ENCODE measurements around the gene PSMB5. TPM values are rescaled to one million over a fixed set of nuclear protein-coding genes. Genes with fewer than 3 reads are reported as not detected.

The PSMB5 gene
- total and polyA plus RNA-seq, 8 donors, result 29.6 to 62.9 (median 45.9) TPM

- H3K4me1 ChIP-seq, result peaks cover 0 to 7% (median 5%) of the 10 kb centered on the region in 3 donors
- H3K4me3 ChIP-seq, result no peak overlapping the region
- H3K27me3 ChIP-seq, result no peaks in the 10 kb centered on the region
- ATAC-seq, result no peak
- intact Hi-C loops (cut with DNase I), result no loop called here
- H3K27ac ChIP-seq, result no peak overlapping the region
- DNase-seq, result no peak
- FAIRE-seq, result no peak
- no peak for TF ChIP-seq CTCF (IDR thresholded peaks at IDR 0.05)
- H3K9me3 ChIP-seq, result no peaks in the 10 kb centered on the region
- 93 to 98% methylated on average over 4 of the region's 4 CpGs for WGBS, 2 donors
- peaks cover 0 to 12% (median 4%) of the 10 kb centered on the region in 3 donors for H3K36me3 ChIP-seq
Observed at GRCh38 chr14:23030936-23031335, 3.8 kb downstream of the PSMB5 start.

- ATAC-seq (no peak), FAIRE-seq (no peak), DNase-seq (no peak)
- Histone ChIP-seq H3K27ac (no peak overlapping the region), H3K36me3 (peaks cover 0 to 21% (median 12%) of the 10 kb centered on the region in 3 donors), H3K4me3 (no peak overlapping the region), H3K9me3 (no peaks in the 10 kb centered on the region), H3K4me1 (peaks cover 0 to 5% (median 5%) of the 10 kb centered on the region in 3 donors), H3K27me3 (no peaks in the 10 kb centered on the region)
- no peak for TF ChIP-seq CTCF (IDR thresholded peaks at IDR 0.05)
- WGBS, 2 donors, result 78 to 91% methylated on average over 2 of the region's 2 CpGs
- intact Hi-C loops (cut with DNase I), result no loop called here
Observed at GRCh38 chr14:23028799-23029198, 5.9 kb downstream of the PSMB5 start.

GRCh38 chr14:23025151-23025814 lies 9.4 kb downstream of the PSMB5 start:
- FAIRE-seq, result no peak
- H3K4me1 ChIP-seq, result no peaks in the 10 kb centered on the region
- H3K36me3 ChIP-seq, result peaks cover 0 to 15% (median 9%) of the 10 kb centered on the region in 3 donors
- H3K27me3 ChIP-seq, result no peaks in the 10 kb centered on the region
- intact Hi-C loops (cut with DNase I), result no loop called here
- TF ChIP-seq CTCF (IDR thresholded peaks at IDR 0.05), result no peak
- H3K27ac ChIP-seq, result no peak overlapping the region
- H3K4me3 ChIP-seq, result no peak overlapping the region
- peak in 2 of 4 donors; percentile 39 to 59 for ATAC-seq
- 81 to 82% methylated on average over 4 of the region's 4 CpGs for WGBS, 2 donors
- no peak for DNase-seq
- H3K9me3 ChIP-seq, result no peaks in the 10 kb centered on the region

GRCh38 chr14:23024612-23025075 lies 10.1 kb downstream of the PSMB5 start:
- peaks cover 0 to 15% (median 9%) of the 10 kb centered on the region in 3 donors for H3K36me3 ChIP-seq
- no peak for FAIRE-seq

More at GRCh38 chr14:23024612-23025075, 10.1 kb downstream of the PSMB5 start:
- no peak for TF ChIP-seq CTCF (IDR thresholded peaks at IDR 0.05)
- Histone ChIP-seq H3K27ac (no peak overlapping the region), H3K4me1 (no peaks in the 10 kb centered on the region), H3K9me3 (no peaks in the 10 kb centered on the region), H3K27me3 (no peaks in the 10 kb centered on the region), H3K4me3 (no peak overlapping the region)
- ATAC-seq (no peak), DNase-seq (no peak)
- intact Hi-C loops (cut with DNase I), result no loop called here
- 60 to 74% methylated on average over 7 of the region's 7 CpGs for WGBS, 2 donors

Data from pancreas (tissue), 10 donors.